Activated CD4-positive, alpha-beta T cell treated with anti-CD3 and anti-CD28 coated beads for 1 hour (primary cell): ENCODE measurements around the gene GPR62.

Source experiments
- DNase-seq: peaks from one replicate; pipeline ENCODE4 v3.0.0-alpha.2; 2020

Gene GPR62

GRCh38 chr3:51997172-51997571 is 42.0 kb downstream of the GPR62 start:
- no peak for DNase-seq

GRCh38 chr3:51997935-51998596 is 42.9 kb downstream of the GPR62 start:
- no peak for DNase-seq

GRCh38 chr3:51998774-51999173 is 43.6 kb downstream of the GPR62 start:
- DNase-seq: no peak

GRCh38 chr3:51999846-52000245 is 44.7 kb downstream of the GPR62 start:
- no peak for DNase-seq

- peak; percentile 75 for DNase-seq
Measured at GRCh38 chr3:52001443-52001974, 46.3 kb downstream of the GPR62 start.

- no peak for DNase-seq
Measured at GRCh38 chr3:52002748-52003147, 47.6 kb downstream of the GPR62 start.

- no peak for DNase-seq
Measured at GRCh38 chr3:52004163-52004787, 49.1 kb downstream of the GPR62 start.

- DNase-seq: no peak
Measured at GRCh38 chr3:52004906-52005395, 49.8 kb downstream of the GPR62 start.

GRCh38 chr3:52005571-52005986 is 50.4 kb downstream of the GPR62 start:
- no peak for DNase-seq

- no peak for DNase-seq
Measured at GRCh38 chr3:52006017-52006819, 51.0 kb downstream of the GPR62 start.

GRCh38 chr3:52006820-52007133 is 51.6 kb downstream of the GPR62 start:
- DNase-seq: no peak
